H9 (cell line): ENCODE results near the gene TMSB4X. TPM values are rescaled to one million over a fixed set of nuclear protein-coding genes. Genes with fewer than 3 reads are reported as not detected.

Experiments
- DNase-seq: peaks from one replicate; pipeline ENCODE4 v3.0.0-alpha.2; 2017
- H2AFZ ChIP-seq: one replicate; pipeline ENCODE4 v1.6.1; 2013; ENCODE audit warnings: mild to moderate bottlenecking, low read length, control low read depth, moderate library complexity
- H2AK5ac ChIP-seq: 2 replicates; pipeline ENCODE4 v1.6.1; 2013; ENCODE audit warnings: low read length, control low read depth, mixed read lengths; ENCODE audit not compliant: insufficient read length
- H2BK120ac ChIP-seq: one replicate; pipeline ENCODE4 v1.6.1; 2013; ENCODE audit warnings: low read depth, mild to moderate bottlenecking, low read length, control low read depth, inconsistent platforms; ENCODE audit not compliant: poor library complexity, severe bottlenecking
- H2BK12ac ChIP-seq: 2 replicates; pipeline ENCODE4 v1.6.1; 2013; ENCODE audit warnings: low read length, control low read depth, mixed read lengths, low read depth; ENCODE audit not compliant: insufficient read length
- H2BK15ac ChIP-seq: 2 replicates; pipeline ENCODE4 v1.6.1; 2013; ENCODE audit warnings: low read depth, low read length, control low read depth
- H2BK20ac ChIP-seq: one replicate; pipeline ENCODE4 v1.6.1; 2013; ENCODE audit warnings: low read depth, mild to moderate bottlenecking, low read length, control low read depth, inconsistent platforms; ENCODE audit not compliant: poor library complexity, severe bottlenecking
- H2BK5ac ChIP-seq: 2 replicates; pipeline ENCODE4 v1.6.1; 2013; ENCODE audit warnings: low read length, control low read depth, mixed read lengths; ENCODE audit not compliant: insufficient read length
- H3K14ac ChIP-seq: 2 replicates; pipeline ENCODE4 v1.6.1; 2013; ENCODE audit warnings: low read length, control low read depth; ENCODE audit not compliant: insufficient read depth
- H3K18ac ChIP-seq: 2 replicates; pipeline ENCODE4 v1.6.1; 2013; ENCODE audit warnings: low read depth, mild to moderate bottlenecking, mixed read lengths, low read length, control low read depth; ENCODE audit not compliant: insufficient read length
- H3K23ac ChIP-seq: 2 replicates; pipeline ENCODE4 v1.6.1; 2013; ENCODE audit warnings: low read length, control low read depth, mixed read lengths, low read depth; ENCODE audit not compliant: insufficient read length
- H3K23me2 ChIP-seq: 2 replicates; pipeline ENCODE4 v1.6.1; 2013; ENCODE audit warnings: low read depth, mild to moderate bottlenecking, mixed read lengths, low read length, control low read depth; ENCODE audit not compliant: insufficient read length, poor library complexity, severe bottlenecking
- H3K27ac ChIP-seq: 2 replicates; pipeline ENCODE4 v1.5.1; 2013; ENCODE audit warnings: low read length, control low read depth, mixed read lengths, low read depth; ENCODE audit not compliant: insufficient read length
- H3K27me3 ChIP-seq: 2 replicates; pipeline ENCODE4 v1.6.1; 2013; ENCODE audit warnings: low read length, control low read depth, inconsistent platforms; ENCODE audit not compliant: insufficient read depth
- H3K4ac ChIP-seq: 2 replicates; pipeline ENCODE4 v1.6.1; 2013; ENCODE audit warnings: low read depth, mild to moderate bottlenecking, control low read depth, inconsistent platforms, low read length, moderate library complexity
- H3K4me1 ChIP-seq: 2 replicates; pipeline ENCODE4 v1.6.1; 2013; ENCODE audit warnings: low read length, control low read depth, inconsistent platforms; ENCODE audit not compliant: insufficient read depth
- H3K4me2 ChIP-seq: 2 replicates; pipeline ENCODE4 v1.6.1; 2013; ENCODE audit warnings: low read length, control low read depth, mixed read lengths; ENCODE audit not compliant: insufficient read length, insufficient read depth
- H3K56ac ChIP-seq: 2 replicates; pipeline ENCODE4 v1.6.1; 2013; ENCODE audit warnings: low read depth, mild to moderate bottlenecking, mixed read lengths, low read length, control low read depth; ENCODE audit not compliant: insufficient read length
- H3K79me1 ChIP-seq: 2 replicates; pipeline ENCODE4 v1.6.1; 2013; ENCODE audit warnings: low read depth, mild to moderate bottlenecking, moderate library complexity, low read length, control low read depth, inconsistent platforms; ENCODE audit not compliant: insufficient read depth, poor library complexity, severe bottlenecking
- H3K79me2 ChIP-seq: 2 replicates; pipeline ENCODE4 v1.6.1; 2013; ENCODE audit warnings: low read length, control low read depth, inconsistent platforms; ENCODE audit not compliant: insufficient read depth
- H3K9ac ChIP-seq: 2 replicates; pipeline ENCODE4 v1.6.1; 2013; ENCODE audit warnings: low read length, control low read depth, mixed read lengths; ENCODE audit not compliant: insufficient read length; ENCODE audit errors: extremely low read depth
- H3K9me3 ChIP-seq: one replicate; pipeline ENCODE4 v1.6.1; 2013; ENCODE audit warnings: low read depth, low read length, inconsistent platforms; ENCODE audit not compliant: control insufficient read depth
- H3T11ph ChIP-seq: one replicate; pipeline ENCODE4 v1.6.1; 2013; ENCODE audit warnings: mild to moderate bottlenecking, low read length, control low read depth, inconsistent platforms
- H4K20me1 ChIP-seq: one replicate; pipeline ENCODE4 v1.6.1; 2013; ENCODE audit not compliant: control insufficient read depth, insufficient read length, insufficient read depth
- H4K5ac ChIP-seq: 2 replicates; pipeline ENCODE4 v1.6.1; 2013; ENCODE audit warnings: low read depth, mild to moderate bottlenecking, mixed read lengths, low read length, control low read depth; ENCODE audit not compliant: insufficient read length
- H4K8ac ChIP-seq: replicated peaks from 2 replicates; pipeline ENCODE4 v1.6.1; 2013; ENCODE audit warnings: low read length, control low read depth, mixed read lengths, low read depth; ENCODE audit not compliant: insufficient read length
- H4K91ac ChIP-seq: 2 replicates; pipeline ENCODE4 v1.6.1; 2013; ENCODE audit warnings: low read depth, mild to moderate bottlenecking, moderate library complexity, mixed read lengths, low read length, control low read depth; ENCODE audit not compliant: insufficient read length
- H3K27ac Mint-ChIP-seq, 3 experiments: 2 replicates in 2 of 3; 3 replicates in 1 of 3; pipeline ENCODE4 v1.8.0; 2020 to 2021; ENCODE audit warnings: mixed read lengths in 3 of 3, mild to moderate bottlenecking in 1 of 3, moderate library complexity in 1 of 3
- H3K27me3 Mint-ChIP-seq: 2 replicates; pipeline ENCODE4 v1.8.0; 2021; ENCODE audit warnings: low read depth, mild to moderate bottlenecking, moderate library complexity, mixed read lengths
- H3K36me3 Mint-ChIP-seq, 3 experiments: 2 replicates in 2 of 3; 3 replicates in 1 of 3; pipeline ENCODE4 v1.8.0; 2020 to 2021; ENCODE audit warnings: low read depth in 3 of 3, mixed read lengths in 3 of 3; ENCODE audit not compliant: insufficient read depth in 1 of 3
- H3K4me1 Mint-ChIP-seq, 2 experiments: 2 replicates each; pipeline ENCODE4 v1.8.0; 2020; ENCODE audit warnings: mixed read lengths in 2 of 2
- H3K4me3 Mint-ChIP-seq, 2 experiments: 2 replicates in 1 of 2; 3 replicates in 1 of 2; pipeline ENCODE4 v1.8.0; 2020 to 2021; ENCODE audit warnings: mild to moderate bottlenecking in 2 of 2, mixed read lengths in 2 of 2, moderate library complexity in 1 of 2
- H3K9me3 Mint-ChIP-seq, 2 experiments: 2 replicates in 1 of 2; 3 replicates in 1 of 2; pipeline ENCODE4 v1.8.0; 2020; ENCODE audit warnings: mild to moderate bottlenecking in 2 of 2, mixed read lengths in 2 of 2, moderate library complexity in 1 of 2
- CTCF ChIP-seq: fragments of 200-600 bp; sonication (generic); conservative IDR thresholded peaks from 3 replicates; pipeline ENCODE4 v1.8.0; 2021; ENCODE audit warnings: antibody characterized with exemption, mild to moderate bottlenecking
- WGBS: extraction: QIAGEN DNeasy Blood & Tissue Kit; methylation state at CpG from one replicate; pipeline ENCODE4 v1.1.7; 2013; ENCODE audit warnings: missing lambda C conversion rate, low lambda C conversion rate, mixed read lengths; ENCODE audit not compliant: insufficient read length; ENCODE audit errors: extremely low coverage; 5-methylcytosine and 5-hydroxymethylcytosine counted together
- total RNA-seq: library from RNA; stranded (reverse); gene quantifications from 2 replicates; pipeline ENCODE4 v1.2.1, GENCODE V29; 2021

The TMSB4X gene
- total RNA-seq, 1 experiment from 2014 or later: 2,733 TPM

- H3K14ac ChIP-seq: no peak overlapping the region
- H3K27ac ChIP-seq: no peak overlapping the region
- H3K4me1 ChIP-seq: no peaks in the 10 kb centered on the region
- H4K8ac ChIP-seq: no peak overlapping the region
- no peaks in the 10 kb centered on the region for H3K9me3 ChIP-seq
- H3K27ac Mint-ChIP-seq: no peak overlapping the region
- H2AK5ac ChIP-seq: no peak overlapping the region
- no peaks in the 10 kb centered on the region for H3K23me2 ChIP-seq
- no peak overlapping the region for H2BK120ac ChIP-seq
- H2BK12ac ChIP-seq: no peak overlapping the region
- H3K56ac ChIP-seq: no peak overlapping the region
- H3K9me3 Mint-ChIP-seq: peaks cover 63 to 74% of the 10 kb centered on the region in 2 experiments
- H4K5ac ChIP-seq: no peak overlapping the region
- H2BK20ac ChIP-seq: no peak overlapping the region
- H3K4me3 Mint-ChIP-seq: no peak overlapping the region
- no peak for DNase-seq
- no peak for TF ChIP-seq CTCF
- no peak overlapping the region for H3K23ac ChIP-seq
- no peaks in the 10 kb centered on the region; the same call in 1 of the 2 replicates for H3K27me3 Mint-ChIP-seq
- no peak overlapping the region for H2BK15ac ChIP-seq
- no peaks in the 10 kb centered on the region for H3K27me3 ChIP-seq
- no peak overlapping the region for H3K9ac ChIP-seq
- no peak overlapping the region for H3K4me2 ChIP-seq
- no peak overlapping the region for H3K18ac ChIP-seq
- H3K36me3 Mint-ChIP-seq: peaks cover 15 to 24% (median 20%) of the 10 kb centered on the region in 3 experiments
- no peaks in the 10 kb centered on the region for H4K20me1 ChIP-seq
- H3T11ph ChIP-seq: no peak overlapping the region
- no peaks in the 10 kb centered on the region for H3K79me2 ChIP-seq
- WGBS: no CpG with 5 or more reads among the region's 3 CpGs
- H2BK5ac ChIP-seq: no peak overlapping the region
- no peaks in the 10 kb centered on the region for H3K79me1 ChIP-seq
- no peak overlapping the region for H2AFZ ChIP-seq
- no peak overlapping the region for H4K91ac ChIP-seq
- H3K4ac ChIP-seq: no peak overlapping the region
- peaks cover 20 to 24% of the 10 kb centered on the region in 2 experiments for H3K4me1 Mint-ChIP-seq
These were observed 7.0 kb downstream of the TMSB4X start for GRCh38 chrX:12981880-12982279.
